Measurements from ENCODE around the gene DNM3.
"Not testable (repeated sequence)": the region's sequence is repeated elsewhere in the genome, so short reads cannot be mapped to it uniquely, and the experiment has no call there.

The DNM3 gene

GRCh38 chr1:171841050-171841910 lies at the start of gene DNM3:
TSS of gene DNM3 (plus strand) at chr1:171841498. CDS start at chr1:171841657, 159 bp downstream.
- DNase-seq (ENCODE audit: low read depth, low spot score) = peak; percentile 31

- DNase-seq (ENCODE audit: low read depth, low spot score) = no peak
These were observed 48.5 kb upstream of the DNM3 start for GRCh38 chr1:171792656-171793369.

- no peak for DNase-seq (ENCODE audit: low read depth, low spot score)
These were observed 47.7 kb upstream of the DNM3 start for GRCh38 chr1:171793636-171794035.

GRCh38 chr1:171794085-171794484 lies 47.2 kb upstream of the DNM3 start:
- no peak for DNase-seq (ENCODE audit: low read depth, low spot score)

- no peak for DNase-seq (ENCODE audit: low read depth, low spot score)
These were observed 44.7 kb upstream of the DNM3 start for GRCh38 chr1:171796592-171796991.

- no peak for DNase-seq (ENCODE audit: low read depth, low spot score)
These were observed 43.0 kb upstream of the DNM3 start for GRCh38 chr1:171798311-171798710.

- DNase-seq (ENCODE audit: low read depth, low spot score) = no peak
These were observed 42.5 kb upstream of the DNM3 start for GRCh38 chr1:171798765-171799164.

- no peak for DNase-seq (ENCODE audit: low read depth, low spot score)
These were observed 42.1 kb upstream of the DNM3 start for GRCh38 chr1:171799166-171799565.

- not testable (repeated sequence) for DNase-seq (ENCODE audit: low read depth, low spot score)
These were observed 41.6 kb upstream of the DNM3 start for GRCh38 chr1:171799698-171800097.

GRCh38 chr1:171800342-171800741 lies 41.0 kb upstream of the DNM3 start:
- DNase-seq (ENCODE audit: low read depth, low spot score) = no peak

- DNase-seq (ENCODE audit: low read depth, low spot score) = no peak
These were observed 40.4 kb upstream of the DNM3 start for GRCh38 chr1:171800851-171801250.

- DNase-seq (ENCODE audit: low read depth, low spot score) = no peak
These were observed 39.8 kb upstream of the DNM3 start for GRCh38 chr1:171801487-171801891.

GRCh38 chr1:171802207-171802606 lies 39.1 kb upstream of the DNM3 start:
- DNase-seq (ENCODE audit: low read depth, low spot score) = no peak

GRCh38 chr1:171803045-171803444 lies 38.3 kb upstream of the DNM3 start:
- no peak for DNase-seq (ENCODE audit: low read depth, low spot score)

- no peak for DNase-seq (ENCODE audit: low read depth, low spot score)
These were observed 37.8 kb upstream of the DNM3 start for GRCh38 chr1:171803461-171804022.

GRCh38 chr1:171805395-171806115 lies 35.7 kb upstream of the DNM3 start:
- no peak for DNase-seq (ENCODE audit: low read depth, low spot score)

GRCh38 chr1:171807556-171807955 lies 33.7 kb upstream of the DNM3 start:
- no peak for DNase-seq (ENCODE audit: low read depth, low spot score)

- DNase-seq (ENCODE audit: low read depth, low spot score) = no peak
These were observed 31.5 kb upstream of the DNM3 start for GRCh38 chr1:171809834-171810233.

GRCh38 chr1:171811672-171812071 lies 29.6 kb upstream of the DNM3 start:
- no peak for DNase-seq (ENCODE audit: low read depth, low spot score)

GRCh38 chr1:171814692-171815091 lies 26.6 kb upstream of the DNM3 start:
- DNase-seq (ENCODE audit: low read depth, low spot score) = no peak

- DNase-seq (ENCODE audit: low read depth, low spot score) = no peak
These were observed 24.9 kb upstream of the DNM3 start for GRCh38 chr1:171816300-171816901.

All from brain pericyte (primary cell).